Measurements from ENCODE around the gene MYRIP. TPM values are rescaled to one million over a fixed set of nuclear protein-coding genes. Genes with fewer than 3 reads are reported as not detected.
"Not testable (repeated sequence)": the region's sequence is repeated elsewhere in the genome, so short reads cannot be mapped to it uniquely, and the experiment has no call there.

MYRIP gene
- total RNA-seq, 1 experiment from 2014 or later = 19.0 TPM

DNA sequence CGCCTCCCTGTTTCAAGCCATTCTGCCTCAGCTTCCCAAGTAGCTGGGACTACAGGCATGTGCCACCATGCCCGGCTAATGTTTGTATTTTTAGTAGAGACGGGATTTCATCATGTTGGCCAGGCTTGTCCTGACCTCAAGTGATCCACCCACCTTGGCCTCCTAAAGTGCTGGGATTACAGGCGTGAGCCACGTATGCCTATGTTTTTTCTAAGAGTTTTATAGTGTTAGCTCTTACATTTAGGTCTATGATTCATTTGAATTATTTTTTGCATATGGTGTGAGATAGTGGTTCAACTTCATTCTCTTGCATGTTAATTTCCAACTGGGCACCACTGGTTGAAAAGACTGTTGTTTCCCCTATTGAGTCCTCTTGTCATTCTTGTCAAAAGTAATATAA is 473.6 kb downstream of the MYRIP start:
- H2AFZ ChIP-seq (ENCODE audit: low read length); H3K4me1 ChIP-seq (ENCODE audit: low read length); H3K4me3 ChIP-seq (ENCODE audit: low read length); H3K79me2 ChIP-seq (ENCODE audit: low read length); H3K9me2 ChIP-seq (replicated peaks; ENCODE audit: insufficient read depth, low read length); H3K9ac ChIP-seq (ENCODE audit: low read length); H3K27ac ChIP-seq (ENCODE audit: low read length); H3K27me3 ChIP-seq (ENCODE audit: low read length); H3K4me2 ChIP-seq (ENCODE audit: low read depth, low read length, poor library complexity, severe bottlenecking); H4K20me1 ChIP-seq (ENCODE audit: insufficient read depth, low read depth, low read length); H3K36me3 ChIP-seq (ENCODE audit: insufficient read depth, low read length); DNase-seq; H3K9me3 ChIP-seq (ENCODE audit: low read length): not testable (repeated sequence)

- Histone ChIP-seq H3K9ac (ENCODE audit: low read length) (no peak overlapping the region), H3K27me3 (ENCODE audit: low read length) (no peaks in the 10 kb centered on the region), H3K36me3 (ENCODE audit: insufficient read depth, low read length) (no peaks in the 10 kb centered on the region), H3K79me2 (ENCODE audit: low read length) (no peaks in the 10 kb centered on the region), H3K9me3 (ENCODE audit: low read length) (no peaks in the 10 kb centered on the region), H2AFZ (ENCODE audit: low read length) (no peak overlapping the region), H4K20me1 (ENCODE audit: insufficient read depth, low read depth, low read length) (no peaks in the 10 kb centered on the region), H3K27ac (ENCODE audit: low read length) (no peak overlapping the region), H3K4me2 (ENCODE audit: low read depth, low read length, poor library complexity, severe bottlenecking) (no peak overlapping the region), H3K9me2 (replicated peaks; ENCODE audit: insufficient read depth, low read length) (0 out of 2 replicates have a peak, but pooled peaks cover 2% of the 10 kb centered on the region), H3K4me3 (ENCODE audit: low read length) (no peak overlapping the region), H3K4me1 (ENCODE audit: low read length) (no peaks in the 10 kb centered on the region)
- no peak for DNase-seq
Observed at GRCh38 chr3:40287248-40287647, 477.8 kb downstream of the MYRIP start.

DNA sequence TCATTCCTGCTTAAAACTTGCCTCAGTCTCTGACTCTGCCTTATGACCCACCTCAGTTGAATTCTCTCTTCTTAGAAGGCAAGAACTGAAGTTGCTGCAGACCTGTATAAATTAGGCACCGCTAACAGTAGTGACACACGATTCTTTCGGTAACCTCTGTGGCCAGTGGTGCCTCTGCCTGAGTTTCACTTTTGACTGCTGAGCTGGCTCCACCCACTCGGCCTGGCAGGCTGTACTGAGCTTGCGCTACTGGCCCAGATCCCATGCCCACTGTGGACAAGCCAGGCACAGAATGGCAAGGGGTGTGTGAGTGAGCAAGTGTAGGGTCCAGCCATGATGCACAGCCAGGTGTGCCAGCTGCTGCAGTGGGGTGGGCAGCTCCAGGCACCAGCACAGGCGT is 481.0 kb downstream of the MYRIP start:
- Histone ChIP-seq H3K4me2 (ENCODE audit: low read depth, low read length, poor library complexity, severe bottlenecking) (peak overlapping the region; percentile 26), H3K79me2 (ENCODE audit: low read length) (no peaks in the 10 kb centered on the region), H3K27me3 (ENCODE audit: low read length) (no peaks in the 10 kb centered on the region), H2AFZ (ENCODE audit: low read length) (no peak overlapping the region), H4K20me1 (ENCODE audit: insufficient read depth, low read depth, low read length) (no peaks in the 10 kb centered on the region), H3K4me1 (ENCODE audit: low read length) (no peaks in the 10 kb centered on the region), H3K27ac (ENCODE audit: low read length) (no peak overlapping the region), H3K36me3 (ENCODE audit: insufficient read depth, low read length) (no peaks in the 10 kb centered on the region), H3K9me3 (ENCODE audit: low read length) (no peaks in the 10 kb centered on the region), H3K4me3 (ENCODE audit: low read length) (no peak overlapping the region), H3K9me2 (replicated peaks; ENCODE audit: insufficient read depth, low read length) (no peaks in the 10 kb centered on the region), H3K9ac (ENCODE audit: low read length) (no peak overlapping the region)
- DNase-seq = no peak

GRCh38 chr3:40291471-40291870 is 482.1 kb downstream of the MYRIP start:
- no peaks in the 10 kb centered on the region for H3K9me2 ChIP-seq (replicated peaks; ENCODE audit: insufficient read depth, low read length)
- H3K4me1 ChIP-seq (ENCODE audit: low read length) = no peaks in the 10 kb centered on the region
- no peak overlapping the region for H3K27ac ChIP-seq (ENCODE audit: low read length)
- H2AFZ ChIP-seq (ENCODE audit: low read length) = no peak overlapping the region
- H3K9me3 ChIP-seq (ENCODE audit: low read length) = no peaks in the 10 kb centered on the region
- H3K4me2 ChIP-seq (ENCODE audit: low read depth, low read length, poor library complexity, severe bottlenecking) = no peak overlapping the region
- no peak overlapping the region for H3K4me3 ChIP-seq (ENCODE audit: low read length)
- H4K20me1 ChIP-seq (ENCODE audit: insufficient read depth, low read depth, low read length) = no peaks in the 10 kb centered on the region
- no peaks in the 10 kb centered on the region for H3K27me3 ChIP-seq (ENCODE audit: low read length)
- no peaks in the 10 kb centered on the region for H3K36me3 ChIP-seq (ENCODE audit: insufficient read depth, low read length)
- no peak for DNase-seq
- no peak overlapping the region for H3K9ac ChIP-seq (ENCODE audit: low read length)
- no peaks in the 10 kb centered on the region for H3K79me2 ChIP-seq (ENCODE audit: low read length)

GRCh38 chr3:40292637-40293349 is 483.4 kb downstream of the MYRIP start:
- Histone ChIP-seq H3K4me2 (ENCODE audit: low read depth, low read length, poor library complexity, severe bottlenecking) (no peak overlapping the region), H2AFZ (ENCODE audit: low read length) (no peak overlapping the region)

DNA sequence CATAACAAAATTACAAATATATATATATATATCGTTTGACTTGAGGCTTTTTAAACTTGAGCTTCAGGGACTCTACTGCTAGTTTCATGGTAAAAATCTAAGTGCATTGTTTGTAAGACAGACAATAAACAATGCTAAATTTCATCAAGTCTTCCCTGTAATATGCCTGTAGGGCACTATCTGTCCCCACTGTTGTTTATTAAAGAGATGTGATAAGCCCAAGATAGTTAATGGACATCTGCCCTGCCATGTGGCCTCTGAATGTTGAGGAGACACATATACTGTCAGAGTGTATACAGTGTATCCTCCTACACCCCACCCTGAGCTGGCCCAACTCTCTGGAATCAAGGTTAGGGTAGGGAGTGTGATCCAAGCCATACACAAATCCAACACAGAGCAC is 485.0 kb downstream of the MYRIP start:
- Histone ChIP-seq H3K4me2 (ENCODE audit: low read depth, low read length, poor library complexity, severe bottlenecking) (no peak overlapping the region), H3K9ac (ENCODE audit: low read length) (no peak overlapping the region), H3K79me2 (ENCODE audit: low read length) (no peaks in the 10 kb centered on the region), H3K36me3 (ENCODE audit: insufficient read depth, low read length) (no peaks in the 10 kb centered on the region), H3K27ac (ENCODE audit: low read length) (no peak overlapping the region), H3K9me2 (replicated peaks; ENCODE audit: insufficient read depth, low read length) (no peaks in the 10 kb centered on the region), H3K4me3 (ENCODE audit: low read length) (no peak overlapping the region), H3K27me3 (ENCODE audit: low read length) (no peaks in the 10 kb centered on the region), H3K9me3 (ENCODE audit: low read length) (no peaks in the 10 kb centered on the region), H3K4me1 (ENCODE audit: low read length) (no peaks in the 10 kb centered on the region), H2AFZ (ENCODE audit: low read length) (no peak overlapping the region), H4K20me1 (ENCODE audit: insufficient read depth, low read depth, low read length) (no peaks in the 10 kb centered on the region)
- DNase-seq = no peak

More at GRCh38 chr3:40292637-40293349, 483.4 kb downstream of the MYRIP start:
- Histone ChIP-seq H3K79me2 (ENCODE audit: low read length) (no peaks in the 10 kb centered on the region), H4K20me1 (ENCODE audit: insufficient read depth, low read depth, low read length) (no peaks in the 10 kb centered on the region), H3K27me3 (ENCODE audit: low read length) (no peaks in the 10 kb centered on the region), H3K9me3 (ENCODE audit: low read length) (no peaks in the 10 kb centered on the region), H3K9ac (ENCODE audit: low read length) (no peak overlapping the region), H3K27ac (ENCODE audit: low read length) (no peak overlapping the region), H3K9me2 (replicated peaks; ENCODE audit: insufficient read depth, low read length) (no peaks in the 10 kb centered on the region), H3K4me1 (ENCODE audit: low read length) (no peaks in the 10 kb centered on the region), H3K4me3 (ENCODE audit: low read length) (no peak overlapping the region), H3K36me3 (ENCODE audit: insufficient read depth, low read length) (no peaks in the 10 kb centered on the region)
- no peak for DNase-seq

GRCh38 chr3:40298075-40298474 is 488.7 kb downstream of the MYRIP start:
- H3K4me2 ChIP-seq (ENCODE audit: low read depth, low read length, poor library complexity, severe bottlenecking) = no peak overlapping the region
- no peak overlapping the region for H3K4me3 ChIP-seq (ENCODE audit: low read length)
- H3K27me3 ChIP-seq (ENCODE audit: low read length) = no peaks in the 10 kb centered on the region
- H3K9ac ChIP-seq (ENCODE audit: low read length) = no peak overlapping the region
- no peak overlapping the region for H3K27ac ChIP-seq (ENCODE audit: low read length)
- no peaks in the 10 kb centered on the region for H3K9me2 ChIP-seq (replicated peaks; ENCODE audit: insufficient read depth, low read length)
- no peak for DNase-seq
- H3K79me2 ChIP-seq (ENCODE audit: low read length) = no peaks in the 10 kb centered on the region
- no peaks in the 10 kb centered on the region for H3K4me1 ChIP-seq (ENCODE audit: low read length)
- H3K9me3 ChIP-seq (ENCODE audit: low read length) = no peaks in the 10 kb centered on the region
- H3K36me3 ChIP-seq (ENCODE audit: insufficient read depth, low read length) = no peaks in the 10 kb centered on the region
- no peaks in the 10 kb centered on the region for H4K20me1 ChIP-seq (ENCODE audit: insufficient read depth, low read depth, low read length)
- H2AFZ ChIP-seq (ENCODE audit: low read length) = no peak overlapping the region

DNA sequence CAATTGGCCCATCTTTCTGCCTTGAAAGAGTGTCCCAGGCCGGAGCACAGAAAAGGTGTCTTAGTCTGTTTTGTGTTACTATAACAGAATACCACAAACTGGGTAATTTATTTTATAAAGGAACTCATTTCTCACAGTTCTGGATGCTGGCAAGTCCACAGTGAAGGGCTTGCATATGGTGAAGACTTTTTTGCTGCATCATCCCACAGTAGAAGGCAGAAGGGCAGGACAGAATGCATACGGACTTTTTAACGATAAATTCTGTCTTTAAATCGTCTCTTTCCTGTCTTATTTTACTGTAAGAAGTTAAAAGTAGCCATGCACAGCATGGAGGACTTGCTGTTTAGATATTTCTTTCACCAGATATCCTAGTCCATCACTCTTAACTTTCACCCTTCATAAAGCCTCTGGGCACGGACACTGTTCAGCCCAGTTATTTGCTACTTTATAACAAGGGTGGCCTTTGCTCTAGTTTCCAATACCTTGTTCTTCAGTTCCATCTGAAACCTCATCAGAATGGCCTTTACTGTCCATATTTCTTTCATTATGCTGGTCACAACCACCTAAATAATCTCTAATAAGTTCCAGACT is 489.8 kb downstream of the MYRIP start:
- H3K79me2 ChIP-seq (ENCODE audit: low read length) = no peaks in the 10 kb centered on the region
- H3K27ac ChIP-seq (ENCODE audit: low read length) = no peak overlapping the region
- no peaks in the 10 kb centered on the region for H3K4me1 ChIP-seq (ENCODE audit: low read length)
- H4K20me1 ChIP-seq (ENCODE audit: insufficient read depth, low read depth, low read length) = no peaks in the 10 kb centered on the region
- H3K9me3 ChIP-seq (ENCODE audit: low read length) = no peaks in the 10 kb centered on the region
- H3K9me2 ChIP-seq (replicated peaks; ENCODE audit: insufficient read depth, low read length) = no peaks in the 10 kb centered on the region
- no peaks in the 10 kb centered on the region for H3K36me3 ChIP-seq (ENCODE audit: insufficient read depth, low read length)
- no peak overlapping the region for H2AFZ ChIP-seq (ENCODE audit: low read length)
- no peak overlapping the region for H3K4me2 ChIP-seq (ENCODE audit: low read depth, low read length, poor library complexity, severe bottlenecking)
- no peak overlapping the region for H3K4me3 ChIP-seq (ENCODE audit: low read length)
- H3K27me3 ChIP-seq (ENCODE audit: low read length) = no peaks in the 10 kb centered on the region
- no peak for DNase-seq
- no peak overlapping the region for H3K9ac ChIP-seq (ENCODE audit: low read length)

All from Karpas-422 (cell line).